Stomach smooth muscle (tissue), 2 donors: ENCODE measurements around the gene SF3A2.

ENCODE experiments used
- H3K27ac ChIP-seq: one replicate; pipeline ENCODE4 v1.7.0; 2013; ENCODE audit warnings: mild to moderate bottlenecking, low read length, inconsistent platforms
- H3K27me3 ChIP-seq, 2 donors: one replicate each; pipeline ENCODE4 v1.7.0; 2013; ENCODE audit warnings: low read length in 2 of 2; ENCODE audit not compliant: insufficient read depth in 2 of 2, control insufficient read depth in 1 of 2
- H3K36me3 ChIP-seq, 2 donors: one replicate each; pipeline ENCODE4 v1.7.0; 2013; ENCODE audit warnings: low read length in 2 of 2; ENCODE audit not compliant: control insufficient read depth in 2 of 2, insufficient read depth in 2 of 2
- H3K4me1 ChIP-seq: one replicate; pipeline ENCODE4 v1.7.0; 2013; ENCODE audit warnings: low read length; ENCODE audit not compliant: control insufficient read depth, insufficient read depth
- H3K4me3 ChIP-seq, 2 donors: one replicate each; pipeline ENCODE4 v1.7.0; 2013; ENCODE audit warnings: low read length in 2 of 2
- H3K9ac ChIP-seq, 2 donors: one replicate each; pipeline ENCODE4 v1.7.0; 2013; ENCODE audit warnings: low read length in 2 of 2, mild to moderate bottlenecking in 1 of 2
- H3K9me3 ChIP-seq, 2 donors: one replicate each; pipeline ENCODE4 v1.7.0; 2013; ENCODE audit warnings: low read length in 2 of 2; ENCODE audit not compliant: control insufficient read depth in 2 of 2
- donor health status: healthy.
- donor health status: Pancreatic carcinoma.

Gene SF3A2

GRCh38 chr19:2216361-2217225 is 20.0 kb upstream of the SF3A2 start:
- Histone ChIP-seq H3K9me3 (no peaks in the 10 kb centered on the region), H3K9ac (no peak overlapping the region), H3K4me1 (no peaks in the 10 kb centered on the region), H3K4me3 (no peak overlapping the region), H3K27ac (no peak overlapping the region), H3K27me3 (no peaks in the 10 kb centered on the region), H3K36me3 (peaks cover 10 to 42% of the 10 kb centered on the region in 2 donors)

GRCh38 chr19:2217591-2217990 is 19.0 kb upstream of the SF3A2 start:
- H3K27ac ChIP-seq = no peak overlapping the region
- no peak overlapping the region for H3K9ac ChIP-seq
- no peaks in the 10 kb centered on the region for H3K27me3 ChIP-seq
- peaks cover 10 to 39% of the 10 kb centered on the region in 2 donors for H3K36me3 ChIP-seq
- H3K4me3 ChIP-seq = no peak overlapping the region
- no peaks in the 10 kb centered on the region for H3K4me1 ChIP-seq
- no peaks in the 10 kb centered on the region for H3K9me3 ChIP-seq

- H3K27ac ChIP-seq = no peak overlapping the region
- peaks cover 12 to 34% of the 10 kb centered on the region in 2 donors for H3K36me3 ChIP-seq
- no peak overlapping the region for H3K9ac ChIP-seq
- no peaks in the 10 kb centered on the region for H3K9me3 ChIP-seq
- H3K4me3 ChIP-seq = no peak overlapping the region
- H3K27me3 ChIP-seq = no peaks in the 10 kb centered on the region
- no peaks in the 10 kb centered on the region for H3K4me1 ChIP-seq
Observed at GRCh38 chr19:2219726-2220125, 16.9 kb upstream of the SF3A2 start.

GRCh38 chr19:2221250-2221831 is 15.3 kb upstream of the SF3A2 start:
- Histone ChIP-seq H3K4me1 (no peaks in the 10 kb centered on the region), H3K27me3 (no peaks in the 10 kb centered on the region), H3K27ac (no peak overlapping the region), H3K9ac (no peak overlapping the region), H3K9me3 (no peaks in the 10 kb centered on the region), H3K36me3 (peaks cover 15 to 32% of the 10 kb centered on the region in 2 donors), H3K4me3 (no peak overlapping the region)

GRCh38 chr19:2221918-2222317 is 14.7 kb upstream of the SF3A2 start:
- no peaks in the 10 kb centered on the region for H3K27me3 ChIP-seq
- H3K9ac ChIP-seq = no peak overlapping the region
- no peak overlapping the region for H3K27ac ChIP-seq
- no peaks in the 10 kb centered on the region for H3K4me1 ChIP-seq
- no peak overlapping the region for H3K4me3 ChIP-seq
- H3K36me3 ChIP-seq = peaks cover 11 to 27% of the 10 kb centered on the region in 2 donors
- no peaks in the 10 kb centered on the region for H3K9me3 ChIP-seq

GRCh38 chr19:2223391-2223790 is 13.2 kb upstream of the SF3A2 start:
- H3K36me3 ChIP-seq = peaks cover 8 to 23% of the 10 kb centered on the region in 2 donors
- H3K9me3 ChIP-seq = no peaks in the 10 kb centered on the region
- no peaks in the 10 kb centered on the region for H3K4me1 ChIP-seq
- H3K9ac ChIP-seq = no peak overlapping the region
- H3K4me3 ChIP-seq = no peak overlapping the region
- H3K27me3 ChIP-seq = no peaks in the 10 kb centered on the region
- H3K27ac ChIP-seq = no peak overlapping the region

GRCh38 chr19:2223959-2224358 is 12.7 kb upstream of the SF3A2 start:
- no peaks in the 10 kb centered on the region for H3K27me3 ChIP-seq
- no peaks in the 10 kb centered on the region for H3K9me3 ChIP-seq
- H3K4me1 ChIP-seq = no peaks in the 10 kb centered on the region
- H3K4me3 ChIP-seq = no peak overlapping the region
- H3K9ac ChIP-seq = no peak overlapping the region
- H3K27ac ChIP-seq = no peak overlapping the region
- H3K36me3 ChIP-seq = peaks cover 10 to 25% of the 10 kb centered on the region in 2 donors

GRCh38 chr19:2224754-2225349 is 11.8 kb upstream of the SF3A2 start:
- H3K27ac ChIP-seq = no peak overlapping the region
- H3K27me3 ChIP-seq = no peaks in the 10 kb centered on the region
- no peaks in the 10 kb centered on the region for H3K4me1 ChIP-seq
- H3K9me3 ChIP-seq = no peaks in the 10 kb centered on the region
- H3K9ac ChIP-seq = no peak overlapping the region
- H3K36me3 ChIP-seq = peaks cover 12 to 32% of the 10 kb centered on the region in 2 donors
- H3K4me3 ChIP-seq = no peak overlapping the region

GRCh38 chr19:2225415-2226050 is 11.1 kb upstream of the SF3A2 start:
- no peaks in the 10 kb centered on the region for H3K27me3 ChIP-seq
- H3K27ac ChIP-seq = no peak overlapping the region
- H3K4me1 ChIP-seq = no peaks in the 10 kb centered on the region
- no peak overlapping the region for H3K9ac ChIP-seq
- no peaks in the 10 kb centered on the region for H3K9me3 ChIP-seq
- H3K36me3 ChIP-seq = peaks cover 12 to 30% of the 10 kb centered on the region in 2 donors
- H3K4me3 ChIP-seq = no peak overlapping the region

GRCh38 chr19:2226051-2226839 is 10.4 kb upstream of the SF3A2 start:
- H3K27me3 ChIP-seq = no peaks in the 10 kb centered on the region
- H3K4me1 ChIP-seq = peaks cover 2% of the 10 kb centered on the region
- H3K9ac ChIP-seq = no peak overlapping the region
- H3K4me3 ChIP-seq = no peak overlapping the region
- H3K27ac ChIP-seq = no peak overlapping the region
- peaks cover 12 to 30% of the 10 kb centered on the region in 2 donors for H3K36me3 ChIP-seq
- H3K9me3 ChIP-seq = no peaks in the 10 kb centered on the region
